Endothelial cell of umbilical vein (primary cell): ENCODE data around the gene SCN10A. TPM values are rescaled to one million over a fixed set of nuclear protein-coding genes. Genes with fewer than 3 reads are reported as not detected.

ENCODE experiments used
- BruUV-seq: library from RNA; stranded (reverse); fragments of 400-500 nt; replicated peaks from 2 replicates; lab custom pipeline; 2021; lab: Mats Ljungman, UMichigan
- CTCF ChIA-PET: fragments of 300-600, 350-600 bp; sonication (Branson Sonifier 250); formaldehyde crosslinking; loops from one replicate; lab custom pipeline; 2021; ENCODE audit warnings: antibody characterized with exemption, inconsistent platforms; lab: Charles Lee
- POLR2A ChIA-PET: fragments of 300-600, 350-600 bp; sonication (Branson Sonifier 250); formaldehyde crosslinking; loops from one replicate; lab custom pipeline; 2021; ENCODE audit warnings: antibody characterized with exemption, inconsistent platforms; lab: Charles Lee
- DNase-seq: peaks from one replicate; pipeline ENCODE4 v3.0.0-alpha.2; 2011; ENCODE audit warnings: low read depth, low spot score
- FAIRE-seq: peaks from 2 replicates; lab custom pipeline; 2011; peaks lifted over from hg19 to GRCh38; lab: Jason Lieb, UNC
- H2AFZ ChIP-seq: 2 replicates; pipeline ENCODE4 v1.6.0; 2012; ENCODE audit warnings: low read depth, low read length, control low read depth, inconsistent platforms
- H3K27ac ChIP-seq: 2 replicates; pipeline ENCODE4 v1.5.1; 2011; ENCODE audit warnings: low read depth, mild to moderate bottlenecking, control low read depth, low read length, moderate library complexity; ENCODE audit not compliant: insufficient read depth
- H3K27me3 ChIP-seq, 2 experiments: 2 replicates each; pipeline versions ENCODE4 v1.6.0 to v1.6.1; 2011; ENCODE audit warnings: low read length in 2 of 2, mixed read lengths in 1 of 2; ENCODE audit not compliant: control insufficient read depth in 2 of 2, insufficient read depth in 2 of 2
- H3K36me3 ChIP-seq, 2 experiments: 2 replicates in 1 of 2; 3 replicates in 1 of 2; pipeline ENCODE4 v1.5.1; 2011; ENCODE audit warnings: low read length in 2 of 2, mild to moderate bottlenecking in 1 of 2, moderate library complexity in 1 of 2; ENCODE audit not compliant: control insufficient read depth in 2 of 2, insufficient read depth in 2 of 2; ENCODE audit errors: extremely low read depth in 1 of 2
- H3K4me1 ChIP-seq: 3 replicates; pipeline ENCODE4 v1.5.1; 2011; ENCODE audit warnings: mild to moderate bottlenecking, low read length; ENCODE audit not compliant: control insufficient read depth, insufficient read depth; ENCODE audit errors: extremely low read depth
- H3K4me2 ChIP-seq: 2 replicates; pipeline ENCODE4 v1.6.1; 2011; ENCODE audit warnings: low read length, control low read depth, mixed read lengths; ENCODE audit not compliant: insufficient read depth
- H3K4me3 ChIP-seq, 3 experiments: fragments of 200-600 bp in 1 of 3; sonication (generic), shearing (Covaris generic) in 1 of 3; replicated peaks in 1 of 3; 2 replicates each; pipeline ENCODE4 v1.5.1; 2011 to 2016; ENCODE audit warnings: control low read depth in 3 of 3, low read length in 3 of 3, mild to moderate bottlenecking in 2 of 3, inconsistent platforms in 1 of 3, low read depth in 1 of 3, moderate library complexity in 1 of 3; ENCODE audit not compliant: insufficient read depth in 1 of 3
- H3K79me2 ChIP-seq: 2 replicates; pipeline ENCODE4 v1.6.0; 2012; ENCODE audit warnings: low read length, inconsistent platforms; ENCODE audit not compliant: control insufficient read depth, insufficient read depth
- H3K9ac ChIP-seq: replicated peaks from 2 replicates; pipeline ENCODE3; 2011; ENCODE audit warnings: low read length, control low read depth; ENCODE audit not compliant: insufficient read depth; ENCODE audit errors: extremely low read depth
- H3K9me1 ChIP-seq: replicated peaks from 3 replicates; pipeline ENCODE4 v1.6.0; 2011; ENCODE audit warnings: mild to moderate bottlenecking, low read length; ENCODE audit not compliant: control insufficient read depth, insufficient read depth; ENCODE audit errors: extremely low read depth
- H3K9me3 ChIP-seq: replicated peaks from 2 replicates; pipeline ENCODE4 v1.5.1; 2012; ENCODE audit warnings: low read length, inconsistent platforms; ENCODE audit not compliant: control insufficient read depth, insufficient read depth
- H4K20me1 ChIP-seq: replicated peaks from 2 replicates; pipeline ENCODE3; 2011; ENCODE audit warnings: mild to moderate bottlenecking, low read length; ENCODE audit not compliant: control insufficient read depth, insufficient read depth; ENCODE audit errors: extremely low read depth
- CTCF ChIP-seq, 2 donors: IDR thresholded peaks; 1 replicate in 1 of 2; 2 replicates in 1 of 2; pipeline ENCODE4 v1.5.1; 2011; ENCODE audit warnings: low read length in 2 of 2, mild to moderate bottlenecking in 2 of 2, moderate library complexity in 2 of 2, control low read depth in 1 of 2, inconsistent platforms in 1 of 2, low read depth in 1 of 2; ENCODE audit not compliant: insufficient read depth in 1 of 2; ENCODE audit errors: extremely low read depth in 1 of 2
- EZH2 ChIP-seq: IDR thresholded peaks from 2 replicates; pipeline ENCODE4 v1.6.1; 2012; ENCODE audit warnings: borderline replicate concordance, low read depth, mild to moderate bottlenecking, moderate library complexity, low read length, inconsistent platforms; ENCODE audit not compliant: severe bottlenecking
- FOS ChIP-seq: IDR thresholded peaks from 2 replicates; pipeline ENCODE4 v1.6.1; 2011; ENCODE audit warnings: mild to moderate bottlenecking, low read length, moderate library complexity, borderline replicate concordance; ENCODE audit not compliant: insufficient read depth
- GATA2 ChIP-seq: IDR thresholded peaks from 2 replicates; pipeline ENCODE4 v1.7.0; 2011; ENCODE audit warnings: low read depth, mild to moderate bottlenecking, moderate library complexity, mixed read lengths, low read length; ENCODE audit not compliant: insufficient read length, insufficient read depth
- JUN ChIP-seq: IDR thresholded peaks from 2 replicates; pipeline ENCODE4 v1.6.1; 2011; ENCODE audit warnings: borderline replicate concordance, low read depth; ENCODE audit not compliant: insufficient read length, insufficient read depth
- MAX ChIP-seq: IDR thresholded peaks from 2 replicates; pipeline ENCODE4 v1.6.1; 2011; ENCODE audit not compliant: insufficient read depth, insufficient read length
- MYC ChIP-seq: IDR thresholded peaks from one replicate; pipeline ENCODE4 v1.6.1; 2011; ENCODE audit warnings: mild to moderate bottlenecking, low read depth, low read length
- POLR2A ChIP-seq: IDR thresholded peaks from 2 replicates; pipeline ENCODE4 v1.6.1; 2012; ENCODE audit warnings: low read depth, mild to moderate bottlenecking, control low read depth, low read length
- POLR2AphosphoS5 ChIP-seq: IDR thresholded peaks from 2 replicates; pipeline ENCODE4 v1.6.1; 2012; ENCODE audit warnings: low read depth, mild to moderate bottlenecking, control low read depth, low read length, moderate library complexity; ENCODE audit not compliant: insufficient read depth
- dilution Hi-C: fragments of 300-500 bp; cut with MboI; formaldehyde crosslinking; loops from one replicate; pipeline ENCODE4 v1.15.0; 2019; ENCODE audit warnings: low sequenced_read_pairs; ENCODE audit not compliant: extremely low pct_ligation_motif_present
- intact Hi-C: fragments of 100-400 bp; cut with micrococcal nuclease; formaldehyde crosslinking; loops from one replicate; pipeline ENCODE4 v1.10.0; 2022
- polyA plus RNA-seq, 4 experiments: library from polyadenylated mRNA; depleted of rRNA in 3 of 4; stranded (reverse) in 3 of 4; unstranded in 1 of 4; fragments of >200 nt; gene quantifications; 2 replicates each; pipeline versions ENCODE4 v1.2.1 to v1.2.3, GENCODE V29; 2011 to 2012; ENCODE audit warnings: missing spikeins in 1 of 4
- total RNA-seq: library from RNA; stranded (reverse); gene quantifications from 2 replicates; pipeline ENCODE4 v1.2.3, GENCODE V29; 2021

SCN10A gene
- total and polyA plus RNA-seq, 2 donors (not counting 3 experiments of a cell fraction or from before 2014, with no cell fraction given), result 0.07 TPM; not detected in 1

DNA sequence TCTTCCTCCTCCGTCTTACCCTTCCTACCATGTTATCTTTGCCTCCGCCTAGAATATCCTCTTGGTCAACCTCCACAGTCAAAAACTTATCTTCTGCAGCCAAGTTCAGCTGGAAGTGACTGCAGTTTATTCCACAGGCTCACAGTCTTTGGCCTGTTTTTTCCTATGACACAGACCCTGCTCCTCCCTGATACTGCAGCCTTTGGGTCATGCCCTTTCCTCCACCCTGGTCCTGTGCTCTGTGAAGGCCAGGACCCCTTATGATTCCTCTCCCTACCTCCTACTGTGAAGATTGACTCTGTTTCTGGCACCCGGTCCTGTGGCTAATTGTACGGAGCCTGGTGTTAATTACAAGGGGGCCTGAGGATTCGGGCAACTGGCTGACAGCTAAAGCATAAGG is 117.3 kb downstream of the SCN10A start:
- no peak for FAIRE-seq
- ChIA-PET CTCF (interaction anchor here (0.7 kb wide), 1 partner anchor 94 kb away, joined by 3 read pairs; no protein-coding TSS in a partner anchor), POLR2A (no interaction called here)
- no peak overlapping the region for H2AFZ ChIP-seq
- no peaks in the 10 kb centered on the region for H3K27me3 ChIP-seq
- H3K4me2 ChIP-seq, result no peak overlapping the region
- no peaks in the 10 kb centered on the region for H3K4me1 ChIP-seq
- H4K20me1 ChIP-seq, result no peaks in the 10 kb centered on the region
- H3K9ac ChIP-seq, result no peak overlapping the region
- H3K9me1 ChIP-seq, result no peaks in the 10 kb centered on the region
- dilution Hi-C loops, result no loop called here
- no peaks in the 10 kb centered on the region for H3K9me3 ChIP-seq
- no peak overlapping the region for H3K27ac ChIP-seq
- H3K79me2 ChIP-seq, result no peaks in the 10 kb centered on the region
- no peak overlapping the region for H3K4me3 ChIP-seq
- DNase-seq, result no peak
- TF ChIP-seq JUN, result no peak
- TF ChIP-seq EZH2, result no peak
- no peak for TF ChIP-seq GATA2
- no peak for TF ChIP-seq CTCF (IDR thresholded peaks at IDR 0.05; ENCODE audit: extremely low read depth in 1 of 2, insufficient read depth in 1 of 2, low read depth in 1 of 2, low read length in 2 of 2)
- TF ChIP-seq POLR2AphosphoS5, result no peak
- TF ChIP-seq MYC, result no peak
- TF ChIP-seq POLR2A, result no peak
- no peak for TF ChIP-seq MAX
- TF ChIP-seq FOS, result no peak
- no TSS peak for BruUV-seq
- intact Hi-C loops, result no loop called here
- no peaks in the 10 kb centered on the region for H3K36me3 ChIP-seq
